Pancreas (tissue), 10 donors: ENCODE results near the gene AZI2. TPM values are rescaled to one million over a fixed set of nuclear protein-coding genes. Genes with fewer than 3 reads are reported as not detected.

Experiments used
- ATAC-seq, 4 donors: fragments of 200-7000 bp; cut with Tn5 transposase; one replicate each; pipeline versions ENCODE4 v1.8.0 to v1.9.1; 2020; ENCODE audit warnings: mild to moderate bottlenecking in 4 of 4, moderate library complexity in 4 of 4
- DNase-seq, 6 donors: peaks; one replicate each; pipeline ENCODE4 v3.0.0-alpha.2; 2020
- FAIRE-seq: peaks from 2 replicates; lab custom pipeline; 2012; peaks lifted over from hg19 to GRCh38; lab: Jason Lieb, UNC
- H3K27ac ChIP-seq, 4 donors: fragments of 200-600 bp; sonication (generic); 1 replicate in 3 of 4; 2 replicates in 1 of 4; pipeline versions ENCODE4 v1.5.0 to v1.8.0; 2020
- H3K27me3 ChIP-seq, 4 donors: fragments of 200-600 bp; one replicate each; pipeline ENCODE4 v1.8.0; 2021
- H3K36me3 ChIP-seq, 3 donors: fragments of 200-600 bp; sonication (generic) in 1 of 3; one replicate each; pipeline versions ENCODE4 v1.5.0 to v1.8.0; 2020 to 2021
- H3K4me1 ChIP-seq, 3 donors: fragments of 200-600 bp; one replicate each; pipeline ENCODE4 v1.8.0; 2021
- H3K4me3 ChIP-seq, 4 donors: fragments of 200-600 bp; sonication (generic) in 2 of 4; one replicate each; pipeline versions ENCODE4 v1.5.0 to v1.8.0; 2020 to 2021
- H3K9me3 ChIP-seq, 4 donors: fragments of 200-600 bp; one replicate each; pipeline ENCODE4 v1.8.0; 2021
- whole genome bisulfite sequencing, 2 donors: extraction: QIAGEN DNeasy Blood & Tissue Kit; methylation state at CpG; one replicate each; pipeline ENCODE4 v1.1.7; 2013; 5-methylcytosine and 5-hydroxymethylcytosine counted together
- intact Hi-C, 3 donors: fragments of 100-400 bp; cut with DNase I; formaldehyde crosslinking; loops; one replicate each; pipeline versions ENCODE4 v1.11.1 to v1.14.2; 2022
- polyA plus RNA-seq, 2 donors: library from polyadenylated mRNA; stranded (reverse); fragments of 200-250 nt; gene quantifications; one replicate each; pipeline ENCODE4 v1.2.3, GENCODE V29; 2013
- total RNA-seq, 6 donors: library from RNA; stranded (reverse); fragmentation: NEBNext Ultra II Directional in 4 of 6; extraction: Animal tissue kit (Norgen Biotek cat#: 25700) in 4 of 6; gene quantifications; one replicate each; pipeline versions ENCODE4 v1.2.1 to v1.2.4, GENCODE V29; 2021 to 2023
- TF ChIP-seq, protein P1 (sequence below), 4 donors: fragments of 200-600 bp; sonication (generic) in 3 of 4; IDR thresholded peaks; one replicate each; pipeline versions ENCODE4 v1.5.0 to v1.8.0; 2021; ENCODE audit warnings: antibody characterized with exemption in 4 of 4
- donor health status: healthy with polysubstance abuse.
- donor health status: DM: no; HTN: no; CAD: no; lungs with moderate emphysema.
- donor health status: DM: no; HTN: no; CAD: no.
- donor health status: control.
- donor health status: control.
- donor health status: Bipolar disorder and iron deficiency.
- donor health status: DM: yes; HTN: yes; CAD: no.
- donor health status: DM: no; HTN: no; CAD: no.
- donor health status: DM: no; HTN: no; CAD: no.
- donor health status: DM: yes; HTN: yes; CAD: no.

The AZI2 gene
- total and polyA plus RNA-seq, 8 donors: 13.2 to 35.9 (median 29.3) TPM

DNA sequence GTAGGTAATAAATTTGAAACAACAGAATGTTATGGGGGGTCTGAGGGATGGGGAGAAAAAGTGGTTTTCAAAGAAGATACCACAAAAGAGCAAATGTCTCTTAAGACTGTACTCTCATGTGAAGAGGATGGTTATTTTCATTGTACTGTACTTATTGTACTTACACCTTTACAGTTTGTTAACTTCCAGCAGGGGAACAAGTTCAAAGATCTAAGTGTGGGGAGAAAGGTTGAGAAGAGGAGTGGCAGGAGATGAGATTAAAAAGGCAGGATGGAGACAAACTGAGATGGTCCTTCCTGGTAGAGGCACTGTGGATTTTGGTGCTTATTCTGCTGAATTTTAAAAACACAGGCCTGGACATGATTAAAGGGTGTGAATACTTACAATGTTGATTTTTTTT is 5.5 kb downstream of the AZI2 start:
- Histone ChIP-seq H3K9me3 (no peaks in the 10 kb centered on the region), H3K4me3 (no peak overlapping the region), H3K36me3 (peaks cover 0 to 3% (median 0%) of the 10 kb centered on the region in 3 donors), H3K27me3 (no peaks in the 10 kb centered on the region), H3K4me1 (peaks cover 8 to 30% (median 24%) of the 10 kb centered on the region in 3 donors), H3K27ac (no peak overlapping the region)
- no peak for FAIRE-seq
- TF ChIP-seq, protein P1, sequence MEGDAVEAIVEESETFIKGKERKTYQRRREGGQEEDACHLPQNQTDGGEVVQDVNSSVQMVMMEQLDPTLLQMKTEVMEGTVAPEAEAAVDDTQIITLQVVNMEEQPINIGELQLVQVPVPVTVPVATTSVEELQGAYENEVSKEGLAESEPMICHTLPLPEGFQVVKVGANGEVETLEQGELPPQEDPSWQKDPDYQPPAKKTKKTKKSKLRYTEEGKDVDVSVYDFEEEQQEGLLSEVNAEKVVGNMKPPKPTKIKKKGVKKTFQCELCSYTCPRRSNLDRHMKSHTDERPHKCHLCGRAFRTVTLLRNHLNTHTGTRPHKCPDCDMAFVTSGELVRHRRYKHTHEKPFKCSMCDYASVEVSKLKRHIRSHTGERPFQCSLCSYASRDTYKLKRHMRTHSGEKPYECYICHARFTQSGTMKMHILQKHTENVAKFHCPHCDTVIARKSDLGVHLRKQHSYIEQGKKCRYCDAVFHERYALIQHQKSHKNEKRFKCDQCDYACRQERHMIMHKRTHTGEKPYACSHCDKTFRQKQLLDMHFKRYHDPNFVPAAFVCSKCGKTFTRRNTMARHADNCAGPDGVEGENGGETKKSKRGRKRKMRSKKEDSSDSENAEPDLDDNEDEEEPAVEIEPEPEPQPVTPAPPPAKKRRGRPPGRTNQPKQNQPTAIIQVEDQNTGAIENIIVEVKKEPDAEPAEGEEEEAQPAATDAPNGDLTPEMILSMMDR (IDR thresholded peaks at IDR 0.05): no peak
- DNase-seq: no peak
- intact Hi-C loops: no loop called here
- no peak for ATAC-seq

DNA sequence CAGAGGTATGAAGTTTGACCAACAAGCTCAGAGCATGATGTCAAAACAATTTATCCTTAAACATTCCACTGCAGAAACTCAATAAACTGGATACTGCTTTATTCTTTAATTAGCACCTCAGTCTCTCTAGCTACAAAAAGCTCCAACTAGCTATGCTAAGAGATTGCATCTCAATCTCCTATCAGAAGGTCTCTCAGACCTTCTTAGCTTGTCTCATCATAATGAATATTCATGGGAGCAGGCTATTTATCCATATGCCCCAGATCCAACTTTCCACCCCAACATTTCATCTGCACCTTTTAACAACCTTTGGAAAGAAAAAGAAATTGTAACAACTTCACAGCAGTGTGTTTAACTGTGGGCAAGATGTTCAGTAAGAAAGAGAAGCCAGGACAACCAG is 11.4 kb downstream of the AZI2 start:
- no peaks in the 10 kb centered on the region for H3K9me3 ChIP-seq
- TF ChIP-seq, protein P1 (IDR thresholded peaks at IDR 0.05): no peak
- H3K4me3 ChIP-seq: no peak overlapping the region
- FAIRE-seq: no peak
- ATAC-seq: no peak
- intact Hi-C loops: loop anchor here in 1 of 3 donors (10.0 kb wide), 1 partner anchor 632 kb away; no protein-coding TSS in a partner anchor
- no peaks in the 10 kb centered on the region for H3K27me3 ChIP-seq
- H3K36me3 ChIP-seq: peaks cover 0 to 27% (median 0%) of the 10 kb centered on the region in 3 donors
- no peak for DNase-seq
- peaks cover 0 to 7% (median 0%) of the 10 kb centered on the region in 3 donors for H3K4me1 ChIP-seq
- H3K27ac ChIP-seq: no peak overlapping the region

DNA sequence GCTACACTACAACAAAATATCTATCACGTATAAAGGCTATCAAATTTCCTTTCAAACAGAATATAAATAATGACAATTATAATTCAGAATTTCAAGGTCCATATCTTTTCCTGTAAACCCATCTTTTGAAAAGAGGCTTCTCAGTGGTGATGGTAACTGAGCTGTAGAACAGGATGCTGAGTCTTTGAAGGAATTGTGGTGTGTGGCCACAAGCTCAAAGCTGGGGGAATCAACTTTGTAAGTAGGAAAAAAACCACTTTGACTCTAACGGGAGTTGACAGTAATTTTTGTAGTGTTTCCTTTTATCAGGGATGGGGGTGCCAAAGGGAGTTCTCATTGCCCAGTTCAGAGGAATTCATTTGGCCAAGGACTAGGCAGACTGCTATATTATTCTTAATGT is 13.4 kb downstream of the AZI2 start:
- ATAC-seq (no peak), FAIRE-seq (no peak), DNase-seq (no peak)
- no peaks in the 10 kb centered on the region for H3K27me3 ChIP-seq
- intact Hi-C loops: loop anchor here in 1 of 3 donors (10.0 kb wide), 1 partner anchor 630 kb away; no protein-coding TSS in a partner anchor
- peaks cover 0 to 27% (median 0%) of the 10 kb centered on the region in 3 donors for H3K36me3 ChIP-seq
- WGBS, 2 donors: 67 to 71% methylated on average over 2 of the region's 2 CpGs
- no peak overlapping the region for H3K4me3 ChIP-seq
- TF ChIP-seq, protein P1 (IDR thresholded peaks at IDR 0.05): no peak
- no peak overlapping the region for H3K27ac ChIP-seq
- peaks cover 0 to 3% (median 0%) of the 10 kb centered on the region in 3 donors for H3K4me1 ChIP-seq
- no peaks in the 10 kb centered on the region for H3K9me3 ChIP-seq

DNA sequence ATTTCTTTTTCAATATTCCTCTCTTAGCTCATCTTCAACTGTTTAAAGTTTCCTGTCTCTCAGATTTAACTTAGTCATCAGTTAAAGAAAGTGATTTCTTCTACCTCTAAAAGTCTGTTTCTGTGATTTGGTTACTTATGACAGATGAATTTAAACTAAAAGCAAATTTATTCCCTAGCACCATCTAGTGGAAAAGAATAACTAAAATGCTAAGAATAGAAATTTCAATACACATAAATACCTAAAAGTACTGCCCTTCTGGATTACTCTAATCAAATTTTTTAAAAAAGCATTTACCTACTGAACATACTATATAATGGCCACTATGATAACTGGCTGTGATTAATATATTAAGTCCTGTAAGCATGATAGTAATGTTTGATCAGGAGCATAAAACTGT is 14.1 kb downstream of the AZI2 start:
- Histone ChIP-seq H3K4me1 (peaks cover 0 to 3% (median 0%) of the 10 kb centered on the region in 3 donors), H3K4me3 (no peak overlapping the region), H3K27me3 (no peaks in the 10 kb centered on the region), H3K36me3 (peaks cover 0 to 27% (median 0%) of the 10 kb centered on the region in 3 donors), H3K27ac (no peak overlapping the region), H3K9me3 (no peaks in the 10 kb centered on the region)
- no peak for DNase-seq
- TF ChIP-seq, protein P1 (IDR thresholded peaks at IDR 0.05): no peak
- ATAC-seq: no peak
- intact Hi-C loops: loop anchor here in 1 of 3 donors (10.0 kb wide), 1 partner anchor 630 kb away; no protein-coding TSS in a partner anchor
- no peak for FAIRE-seq
